ENCODE results near the gene PPM1B. TPM values are rescaled to one million over a fixed set of nuclear protein-coding genes. Genes with fewer than 3 reads are reported as not detected.

The PPM1B gene
- total RNA-seq, result 10 to 100 TPM; 28.3 to 63.9 (median 37.9) TPM

- WGBS, result 0% methylated on average over 10 of the region's 49 CpGs
- no peaks in the 10 kb centered on the region for H3K9me3 ChIP-seq
Measured at GRCh38 chr2:44168681-44169154, at the start of gene PPM1B. Gene PPM1B, plus strand, starts transcription at chr2:44168875. Its CDS starts 32,325 bp downstream, at chr2:44201200.

GRCh38 chr2:44119878-44120277 lies 48.8 kb upstream of the PPM1B start:
- no peaks in the 10 kb centered on the region for H3K4me1 ChIP-seq
- TF ChIP-seq EP300 (IDR thresholded peaks at IDR 0.05) (no peak), CTCF (IDR thresholded peaks at IDR 0.05) (no peak), POLR2A (IDR thresholded peaks at IDR 0.05) (no peak), POLR2AphosphoS5 (IDR thresholded peaks at IDR 0.05) (no peak)
- no peaks in the 10 kb centered on the region for H3K27me3 ChIP-seq
- no peak for DNase-seq (ENCODE audit: low spot score in 2 of 2)
- no peaks in the 10 kb centered on the region for H3K9me3 ChIP-seq
- H3K27ac ChIP-seq, result no peak overlapping the region
- H3K4me3 ChIP-seq, result no peak overlapping the region
- no peaks in the 10 kb centered on the region for H3K36me3 ChIP-seq

More at GRCh38 chr2:44168681-44169154, at the start of gene PPM1B:
- H3K27me3 ChIP-seq, result no peaks in the 10 kb centered on the region
- TF ChIP-seq POLR2AphosphoS5 (IDR thresholded peaks at IDR 0.05) (peak; percentile 70 to 88 (median 87)), CTCF (IDR thresholded peaks at IDR 0.05) (no peak), POLR2A (IDR thresholded peaks at IDR 0.05) (peak; percentile 84 to 97)
- peaks cover 27% of the 10 kb centered on the region for H3K4me1 ChIP-seq
- H3K36me3 ChIP-seq, result no peaks in the 10 kb centered on the region
- peak within 1 kb of the TSS; percentile 98 for H3K27ac ChIP-seq
- peak; percentile 100 for DNase-seq (ENCODE audit: low spot score in 2 of 2)
- H3K4me3 ChIP-seq, result peak within 1 kb of the TSS; percentile 95

- no peak for DNase-seq (ENCODE audit: low spot score in 2 of 2)
- 36% methylated on average over 2 of the region's 2 CpGs for WGBS
- Histone ChIP-seq H3K36me3 (no peaks in the 10 kb centered on the region), H3K27ac (no peak overlapping the region), H3K4me1 (no peaks in the 10 kb centered on the region), H3K4me3 (no peak overlapping the region), H3K27me3 (no peaks in the 10 kb centered on the region), H3K9me3 (no peaks in the 10 kb centered on the region)
- TF ChIP-seq POLR2AphosphoS5 (IDR thresholded peaks at IDR 0.05) (no peak), EP300 (IDR thresholded peaks at IDR 0.05) (no peak), CTCF (IDR thresholded peaks at IDR 0.05) (no peak), POLR2A (IDR thresholded peaks at IDR 0.05) (no peak)
Measured at GRCh38 chr2:44120428-44120827, 48.2 kb upstream of the PPM1B start.

- no peak for DNase-seq (ENCODE audit: low spot score in 2 of 2)
- Histone ChIP-seq H3K9me3 (no peaks in the 10 kb centered on the region), H3K4me1 (no peaks in the 10 kb centered on the region), H3K4me3 (no peak overlapping the region), H3K36me3 (no peaks in the 10 kb centered on the region), H3K27me3 (no peaks in the 10 kb centered on the region), H3K27ac (no peak overlapping the region)
- WGBS, result 86% methylated on average over 3 of the region's 3 CpGs
- TF ChIP-seq POLR2AphosphoS5 (IDR thresholded peaks at IDR 0.05), result no peak
- no peak for TF ChIP-seq CTCF (IDR thresholded peaks at IDR 0.05)
- no peak for TF ChIP-seq POLR2A (IDR thresholded peaks at IDR 0.05)
- TF ChIP-seq EP300 (IDR thresholded peaks at IDR 0.05), result no peak
Measured at GRCh38 chr2:44121899-44122298, 46.8 kb upstream of the PPM1B start.

GRCh38 chr2:44124500-44124899 lies 44.2 kb upstream of the PPM1B start:
- H3K9me3 ChIP-seq, result no peaks in the 10 kb centered on the region

More at GRCh38 chr2:44124500-44124899, 44.2 kb upstream of the PPM1B start:
- no peak for DNase-seq (ENCODE audit: low spot score in 2 of 2)
- WGBS, result 92% methylated on average over 5 of the region's 5 CpGs
- TF ChIP-seq POLR2A (IDR thresholded peaks at IDR 0.05) (no peak), POLR2AphosphoS5 (IDR thresholded peaks at IDR 0.05) (no peak), CTCF (IDR thresholded peaks at IDR 0.05) (no peak), EP300 (IDR thresholded peaks at IDR 0.05) (no peak)
- H3K4me1 ChIP-seq, result no peaks in the 10 kb centered on the region
- H3K4me3 ChIP-seq, result no peak overlapping the region
- H3K36me3 ChIP-seq, result no peaks in the 10 kb centered on the region
- H3K27ac ChIP-seq, result no peak overlapping the region
- H3K27me3 ChIP-seq, result no peaks in the 10 kb centered on the region
